SU-DHL-6 (cell line): ENCODE measurements around the gene ADAMTS19.

Source experiments
- H2AFZ ChIP-seq: fragments of 200-600 bp; sonication (generic); 2 replicates; pipeline ENCODE4 v1.6.1; 2014; ENCODE audit warnings: low read depth, mild to moderate bottlenecking, moderate library complexity, mixed read lengths, antibody characterized with exemption, low read length; ENCODE audit not compliant: severe bottlenecking
- H3F3A ChIP-seq: fragments of 200-600 bp; shearing (Covaris generic); 2 replicates; pipeline ENCODE4 v1.6.0; 2016; ENCODE audit warnings: antibody characterized with exemption, mild to moderate bottlenecking; ENCODE audit not compliant: insufficient read depth
- H3K27ac ChIP-seq: fragments of 200-600 bp; sonication (generic); 2 replicates; pipeline ENCODE4 v1.5.1; 2016; ENCODE audit warnings: low read depth, mild to moderate bottlenecking, low read length, moderate library complexity, mixed read lengths
- H3K27me3 ChIP-seq: fragments of 200-600 bp; sonication (generic), shearing (Covaris generic); 2 replicates; pipeline ENCODE4 v1.6.0; 2014; ENCODE audit warnings: mild to moderate bottlenecking, low read length
- H3K36me3 ChIP-seq: fragments of 200-600 bp; sonication (generic); 2 replicates; pipeline ENCODE4 v1.6.1; 2014; ENCODE audit warnings: mild to moderate bottlenecking, low read length, mixed read lengths
- H3K4me2 ChIP-seq: fragments of 300-600, 200-600 bp; shearing (Covaris generic), sonication (generic); 2 replicates; pipeline ENCODE4 v1.6.0; 2014; ENCODE audit warnings: low read length, low read depth, mild to moderate bottlenecking; ENCODE audit not compliant: poor library complexity, severe bottlenecking
- H3K4me3 ChIP-seq: fragments of 200-600 bp; sonication (generic); 2 replicates; pipeline ENCODE4 v1.5.1; 2014; ENCODE audit warnings: antibody characterized with exemption, low read length, mild to moderate bottlenecking, mixed read lengths; ENCODE audit not compliant: insufficient read depth, poor library complexity, severe bottlenecking
- H3K79me2 ChIP-seq: fragments of 200-600 bp; sonication (generic); 2 replicates; pipeline ENCODE4 v1.6.1; 2014; ENCODE audit warnings: mild to moderate bottlenecking, low read length, moderate library complexity; ENCODE audit not compliant: insufficient read depth
- H3K9ac ChIP-seq: fragments of 200-600 bp; sonication (generic); 2 replicates; pipeline ENCODE4 v1.7.0; 2014; ENCODE audit warnings: mild to moderate bottlenecking, low read length
- H3K9me2 ChIP-seq: fragments of 200-600 bp; sonication (generic); replicated peaks from 2 replicates; pipeline ENCODE4 v1.6.1; 2014; ENCODE audit warnings: low read length; ENCODE audit not compliant: insufficient read depth
- H3K9me3 ChIP-seq: fragments of 200-600 bp; sonication (generic); 2 replicates; pipeline ENCODE4 v1.6.1; 2014; ENCODE audit warnings: low read length, mixed read lengths; ENCODE audit not compliant: insufficient read depth
- H4K20me1 ChIP-seq: fragments of 200-600 bp; sonication (generic); 2 replicates; pipeline ENCODE4 v1.6.1; 2014; ENCODE audit warnings: low read depth, mild to moderate bottlenecking, antibody characterized with exemption, low read length, moderate library complexity, mixed read lengths
- CTCF ChIP-seq: fragments of 200-600 bp; sonication (generic); IDR thresholded peaks from one replicate; pipeline ENCODE4 v1.5.1; 2017; ENCODE audit warnings: antibody characterized with exemption, mild to moderate bottlenecking, low read length, moderate library complexity; ENCODE audit not compliant: insufficient read depth, poor library complexity, severe bottlenecking
- EZH2phosphoT487 ChIP-seq: fragments of 200-600 bp; sonication (generic), shearing (Covaris generic); conservative IDR thresholded peaks from 2 replicates; pipeline ENCODE4 v1.6.1; 2018; ENCODE audit warnings: mild to moderate bottlenecking, antibody characterized with exemption, low read length, moderate library complexity, mixed read lengths

The ADAMTS19 gene

DNA sequence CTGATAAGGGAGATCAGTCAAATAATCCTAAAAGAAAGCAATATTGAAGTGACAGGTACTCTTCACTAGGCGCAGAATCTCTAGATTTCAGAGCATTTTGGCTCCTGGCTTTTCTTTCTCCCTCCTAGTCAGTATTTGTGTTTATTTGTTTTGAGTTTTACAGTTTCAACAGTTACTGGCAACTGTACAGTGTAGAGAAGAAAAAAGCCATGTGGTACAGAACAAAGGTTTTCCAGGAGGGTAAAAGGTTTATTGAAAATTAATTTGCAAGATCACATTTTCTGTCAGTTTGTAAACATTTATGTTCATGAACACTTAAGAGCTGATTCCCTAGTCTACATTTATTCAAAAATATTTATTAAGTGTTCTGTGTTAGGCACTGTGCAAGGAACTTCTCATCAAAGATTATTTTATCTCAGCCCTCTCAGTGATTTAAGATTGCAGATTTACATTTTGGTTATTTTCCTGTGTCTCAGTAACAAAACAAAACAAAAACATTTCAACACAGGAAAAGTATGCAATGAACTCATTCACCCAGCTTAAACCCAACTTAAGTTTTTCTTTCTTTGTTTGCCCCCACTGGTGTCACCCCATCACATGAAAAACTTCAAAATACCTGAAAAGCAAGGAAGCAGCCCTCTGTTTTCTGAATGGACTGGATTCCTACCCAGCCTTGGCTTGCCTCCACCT lies 300.7 kb downstream of the ADAMTS19 start:
- Histone ChIP-seq H3K4me2 (no peak overlapping the region), H3K27ac (no peak overlapping the region), H4K20me1 (no peaks in the 10 kb centered on the region), H3K79me2 (no peaks in the 10 kb centered on the region), H3K9ac (no peak overlapping the region), H2AFZ (no peak overlapping the region), H3K36me3 (no peaks in the 10 kb centered on the region), H3K4me3 (no peak overlapping the region), H3K9me3 (no peaks in the 10 kb centered on the region), H3K27me3 (no peaks in the 10 kb centered on the region; the same call in 1 of the 2 replicates), H3K9me2 (no peaks in the 10 kb centered on the region), H3F3A (no peaks in the 10 kb centered on the region)
- no peak for TF ChIP-seq CTCF
- TF ChIP-seq EZH2phosphoT487, result no peak

DNA sequence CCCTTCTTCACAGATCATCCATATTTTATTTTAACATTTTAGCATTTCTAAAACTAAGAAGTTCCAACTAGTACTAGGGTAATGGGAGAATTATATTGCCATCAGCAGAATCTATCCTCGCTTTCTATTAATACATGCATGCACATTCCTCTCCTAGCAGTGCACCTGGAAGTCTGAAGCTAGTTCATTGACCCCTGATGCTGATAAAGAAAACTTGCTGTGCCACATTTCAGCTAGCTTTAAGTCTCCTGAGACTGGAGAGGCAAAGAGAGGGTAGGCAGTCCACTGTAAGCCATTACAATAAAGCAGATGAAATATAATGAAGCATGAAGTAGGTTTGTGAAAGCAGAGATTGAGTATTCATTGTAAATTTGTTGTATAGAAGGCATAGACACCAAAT lies 303.6 kb downstream of the ADAMTS19 start:
- H4K20me1 ChIP-seq, result no peaks in the 10 kb centered on the region
- H3K27ac ChIP-seq, result no peak overlapping the region
- no peaks in the 10 kb centered on the region for H3K9me3 ChIP-seq
- H3K9me2 ChIP-seq, result no peaks in the 10 kb centered on the region
- no peaks in the 10 kb centered on the region for H3K79me2 ChIP-seq
- no peak overlapping the region for H3K4me3 ChIP-seq
- no peak overlapping the region for H3K9ac ChIP-seq
- no peak overlapping the region for H3K4me2 ChIP-seq
- no peaks in the 10 kb centered on the region for H3F3A ChIP-seq
- no peak overlapping the region for H2AFZ ChIP-seq
- no peaks in the 10 kb centered on the region; the same call in 1 of the 2 replicates for H3K27me3 ChIP-seq
- TF ChIP-seq EZH2phosphoT487 (no peak), CTCF (no peak)
- H3K36me3 ChIP-seq, result no peaks in the 10 kb centered on the region

- no peaks in the 10 kb centered on the region for H3K9me3 ChIP-seq
- no peaks in the 10 kb centered on the region for H3K79me2 ChIP-seq
- H3K27ac ChIP-seq, result no peak overlapping the region
- no peak overlapping the region for H3K4me3 ChIP-seq
- H3K9me2 ChIP-seq, result no peaks in the 10 kb centered on the region
- no peaks in the 10 kb centered on the region for H4K20me1 ChIP-seq
- TF ChIP-seq EZH2phosphoT487 (no peak), CTCF (no peak)
- no peak overlapping the region for H2AFZ ChIP-seq
- H3K27me3 ChIP-seq, result no peaks in the 10 kb centered on the region; the same call in 1 of the 2 replicates
- no peak overlapping the region for H3K4me2 ChIP-seq
- H3K9ac ChIP-seq, result no peak overlapping the region
- H3F3A ChIP-seq, result no peaks in the 10 kb centered on the region
- H3K36me3 ChIP-seq, result no peaks in the 10 kb centered on the region
Observed at GRCh38 chr5:129766798-129767197, 306.7 kb downstream of the ADAMTS19 start.
